K562 (cell line): ENCODE data around the gene MRPL27. TPM values are rescaled to one million over a fixed set of nuclear protein-coding genes. Genes with fewer than 3 reads are reported as not detected.
A peak's percentile ranks its signal among the peaks of the same experiment; 100 is the strongest.

Source experiments
- CBX3 ChIP-seq, 2 experiments: IDR thresholded peaks; 1 replicate in 1 of 2; 2 replicates in 1 of 2; pipeline ENCODE4 v1.6.1; 2012; ENCODE audit warnings: inconsistent platforms in 2 of 2, low read length in 2 of 2, borderline replicate concordance in 1 of 2, control low read depth in 1 of 2
- CBX5 ChIP-seq: IDR thresholded peaks from 2 replicates; pipeline ENCODE4 v1.6.1; 2014; ENCODE audit warnings: low read depth, borderline replicate concordance
- L3MBTL2 ChIP-seq: fragments of 450-650 bp; IDR thresholded peaks from 2 replicates; pipeline ENCODE4 v1.6.1; 2016; ENCODE audit warnings: mild to moderate bottlenecking, moderate library complexity
- LCOR ChIP-seq: sonication (generic); formaldehyde crosslinking; IDR thresholded peaks from 2 replicates; pipeline ENCODE4 v1.8.0; 2022; ENCODE audit warnings: mild to moderate bottlenecking, missing genetic modification reagents
- MTF1 ChIP-seq: fragments of 250-450 bp; sonication (Bioruptor Pico); IDR thresholded peaks from 2 replicates; pipeline ENCODE4 v1.9.0; 2021; ENCODE audit warnings: moderate library complexity, mild to moderate bottlenecking, inconsistent platforms, borderline replicate concordance
- NCOA6 ChIP-seq: fragments of 450-650 bp; IDR thresholded peaks from 2 replicates; pipeline ENCODE4 v1.6.1; 2017; ENCODE audit warnings: mild to moderate bottlenecking
- OTX1 ChIP-seq: fragments of 450-650 bp; formaldehyde crosslinking; IDR thresholded peaks from 2 replicates; pipeline ENCODE4 v1.4.0; 2022; ENCODE audit warnings: mild to moderate bottlenecking
- PHF21A ChIP-seq: fragments of 450-650 bp; IDR thresholded peaks from 2 replicates; pipeline ENCODE4 v1.6.1; 2017; ENCODE audit warnings: low read depth, borderline replicate concordance
- SREBF1 ChIP-seq: fragments of 150-350 bp; IDR thresholded peaks from 2 replicates; pipeline ENCODE4 v1.6.1; 2014; ENCODE audit warnings: antibody characterized with exemption, low read depth, low read length, borderline replicate concordance
- ZKSCAN1 ChIP-seq: fragments of 150-350 bp; IDR thresholded peaks from 2 replicates; pipeline ENCODE4 v1.6.1; 2016; ENCODE audit warnings: low read depth, low read length
- ZNF384 ChIP-seq: IDR thresholded peaks from 2 replicates; pipeline ENCODE4 v1.6.1; 2012; ENCODE audit warnings: low read depth, low read length, improper control_type of control experiment
- polyA plus RNA-seq, 8 experiments: library from polyadenylated mRNA; depleted of rRNA in 4 of 8; stranded (reverse) in 5 of 8; unstranded in 3 of 8; fragments of >200 nt; fragmentation: Nextera tagmentation in 2 of 8; fragmentation: Illumina TruSeq in 1 of 8; extraction: Ambion mirVana in 2 of 8; extraction: Trizol in 1 of 8; gene quantifications; 2 replicates each; pipeline versions ENCODE4 v1.2.1 to v1.2.3, GENCODE V29; 2011 to 2014; ENCODE audit warnings: inconsistent platforms in 1 of 8, missing spikeins in 1 of 8
- total RNA-seq, 7 experiments: library from RNA; depleted of rRNA in 6 of 7; stranded (reverse); fragments of >200 nt in 6 of 7; fragmentation: Illumina TruSeq in 2 of 7; extraction: Trizol in 2 of 7; gene quantifications; 2 replicates each; pipeline versions ENCODE4 v1.2.1 to v1.2.3, GENCODE V29; 2011 to 2021; ENCODE audit warnings: low replicate concordance in 1 of 7
- TF ChIP-seq, protein P1 (sequence below): fragments of 250-450 bp; sonication (Bioruptor Pico); IDR thresholded peaks from 2 replicates; pipeline ENCODE4 v1.4.0; 2020
- TF ChIP-seq, protein P2 (sequence below), 2 experiments: fragments of 250-450 bp in 1 of 2; fragments of 450-650 bp in 1 of 2; sonication (Bioruptor Pico) in 1 of 2; IDR thresholded peaks; 2 replicates each; pipeline versions ENCODE4 v1.6.1 to v1.8.0; 2016 to 2021; ENCODE audit warnings: mild to moderate bottlenecking in 2 of 2, moderate library complexity in 2 of 2, missing compliant biosample characterization in 1 of 2, missing genetic modification characterization in 1 of 2
- TF ChIP-seq, protein P3 (sequence below): fragments of 250-450 bp; sonication (Bioruptor Pico); IDR thresholded peaks from 2 replicates; pipeline ENCODE4 v1.9.0; 2021; ENCODE audit warnings: mild to moderate bottlenecking, inconsistent platforms
- TF ChIP-seq, protein P4 (sequence below), 2 experiments: IDR thresholded peaks; 2 replicates each; pipeline ENCODE4 v1.6.1; 2012; ENCODE audit warnings: improper control_type of control experiment in 2 of 2, low read depth in 2 of 2, low read length in 2 of 2, borderline replicate concordance in 1 of 2

MRPL27 gene
- total and polyA plus RNA-seq, 9 of the 15 experiments (the other 6 are each of a cell fraction or from before 2014, with no cell fraction given) = 96.3 to 401 (median 142) TPM

DNA sequence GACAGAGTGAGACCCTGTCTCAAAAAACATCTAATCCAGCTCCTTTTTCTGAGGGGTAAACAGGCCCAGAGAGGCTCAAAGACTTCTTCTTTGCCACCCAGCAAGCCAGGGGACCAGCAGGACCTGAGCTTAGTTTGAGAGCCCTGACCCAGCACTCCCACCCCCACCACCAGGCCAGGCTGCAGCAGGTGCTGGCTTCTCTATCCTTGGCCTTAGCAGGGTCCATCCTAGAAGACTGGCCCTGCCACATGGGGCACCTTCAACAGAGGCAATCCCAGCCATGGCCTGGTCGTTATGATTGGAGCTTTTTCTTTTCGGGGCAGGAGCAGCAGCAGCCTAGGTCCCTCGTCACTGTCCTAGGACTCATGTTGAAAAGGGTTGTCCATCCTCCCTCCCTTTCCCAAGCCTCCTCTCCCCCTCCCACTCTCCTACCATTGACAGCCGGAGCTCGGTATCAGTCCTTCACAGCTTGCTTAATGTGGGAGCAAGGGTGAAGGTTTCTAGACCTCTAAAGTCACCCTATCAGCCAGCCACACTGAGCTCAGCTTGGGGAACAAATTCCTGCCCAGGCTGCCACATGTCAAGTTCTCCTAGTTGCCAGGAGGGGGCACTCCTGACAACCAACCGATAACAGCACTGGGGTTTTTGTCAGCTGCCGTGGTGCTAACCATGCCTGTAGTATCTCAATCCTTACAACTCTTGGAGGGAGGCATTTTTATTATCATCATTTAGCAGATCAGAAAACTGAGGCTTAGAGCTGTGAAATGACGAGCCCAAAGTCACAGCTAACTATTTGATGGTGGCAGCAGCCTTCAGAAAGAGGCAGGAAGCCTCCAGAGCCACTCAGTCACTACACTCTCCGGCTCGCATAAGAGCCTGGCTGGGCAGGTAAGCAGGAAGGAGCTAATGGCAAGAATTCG is 11.2 kb downstream of the MRPL27 start (continued):
- TF ChIP-seq CBX3 (IDR thresholded peaks at IDR 0.05; ENCODE audit: borderline replicate concordance in 1 of 2, low read length in 2 of 2) = peak in 1 of 2 experiments; percentile 55; a peak in 1 of 3 replicates
- TF ChIP-seq, protein P1, sequence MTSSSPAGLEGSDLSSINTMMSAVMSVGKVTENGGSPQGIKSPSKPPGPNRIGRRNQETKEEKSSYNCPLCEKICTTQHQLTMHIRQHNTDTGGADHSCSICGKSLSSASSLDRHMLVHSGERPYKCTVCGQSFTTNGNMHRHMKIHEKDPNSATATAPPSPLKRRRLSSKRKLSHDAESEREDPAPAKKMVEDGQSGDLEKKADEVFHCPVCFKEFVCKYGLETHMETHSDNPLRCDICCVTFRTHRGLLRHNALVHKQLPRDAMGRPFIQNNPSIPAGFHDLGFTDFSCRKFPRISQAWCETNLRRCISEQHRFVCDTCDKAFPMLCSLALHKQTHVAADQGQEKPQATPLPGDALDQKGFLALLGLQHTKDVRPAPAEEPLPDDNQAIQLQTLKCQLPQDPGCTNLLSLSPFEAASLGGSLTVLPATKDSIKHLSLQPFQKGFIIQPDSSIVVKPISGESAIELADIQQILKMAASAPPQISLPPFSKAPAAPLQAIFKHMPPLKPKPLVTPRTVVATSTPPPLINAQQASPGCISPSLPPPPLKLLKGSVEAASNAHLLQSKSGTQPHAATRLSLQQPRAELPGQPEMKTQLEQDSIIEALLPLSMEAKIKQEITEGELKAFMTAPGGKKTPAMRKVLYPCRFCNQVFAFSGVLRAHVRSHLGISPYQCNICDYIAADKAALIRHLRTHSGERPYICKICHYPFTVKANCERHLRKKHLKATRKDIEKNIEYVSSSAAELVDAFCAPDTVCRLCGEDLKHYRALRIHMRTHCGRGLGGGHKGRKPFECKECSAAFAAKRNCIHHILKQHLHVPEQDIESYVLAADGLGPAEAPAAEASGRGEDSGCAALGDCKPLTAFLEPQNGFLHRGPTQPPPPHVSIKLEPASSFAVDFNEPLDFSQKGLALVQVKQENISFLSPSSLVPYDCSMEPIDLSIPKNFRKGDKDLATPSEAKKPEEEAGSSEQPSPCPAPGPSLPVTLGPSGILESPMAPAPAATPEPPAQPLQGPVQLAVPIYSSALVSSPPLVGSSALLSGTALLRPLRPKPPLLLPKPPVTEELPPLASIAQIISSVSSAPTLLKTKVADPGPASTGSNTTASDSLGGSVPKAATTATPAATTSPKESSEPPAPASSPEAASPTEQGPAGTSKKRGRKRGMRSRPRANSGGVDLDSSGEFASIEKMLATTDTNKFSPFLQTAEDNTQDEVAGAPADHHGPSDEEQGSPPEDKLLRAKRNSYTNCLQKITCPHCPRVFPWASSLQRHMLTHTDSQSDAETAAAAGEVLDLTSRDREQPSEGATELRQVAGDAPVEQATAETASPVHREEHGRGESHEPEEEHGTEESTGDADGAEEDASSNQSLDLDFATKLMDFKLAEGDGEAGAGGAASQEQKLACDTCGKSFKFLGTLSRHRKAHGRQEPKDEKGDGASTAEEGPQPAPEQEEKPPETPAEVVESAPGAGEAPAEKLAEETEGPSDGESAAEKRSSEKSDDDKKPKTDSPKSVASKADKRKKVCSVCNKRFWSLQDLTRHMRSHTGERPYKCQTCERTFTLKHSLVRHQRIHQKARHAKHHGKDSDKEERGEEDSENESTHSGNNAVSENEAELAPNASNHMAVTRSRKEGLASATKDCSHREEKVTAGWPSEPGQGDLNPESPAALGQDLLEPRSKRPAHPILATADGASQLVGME (CRISPR knock-in tag) = no peak
- TF ChIP-seq, protein P2, sequence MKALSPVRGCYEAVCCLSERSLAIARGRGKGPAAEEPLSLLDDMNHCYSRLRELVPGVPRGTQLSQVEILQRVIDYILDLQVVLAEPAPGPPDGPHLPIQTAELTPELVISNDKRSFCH (CRISPR knock-in tag; IDR thresholded peaks at IDR 0.05) = no peak
- TF ChIP-seq, protein P2 (tag; IDR thresholded peaks at IDR 0.05) = 0 out of 2 replicates have a peak, but pooled peaks have one; percentile 26
- peak; percentile 94 for TF ChIP-seq LCOR (CRISPR knock-in tag)
- 0 out of 2 replicates have a peak, but pooled peaks have one; percentile 53 for TF ChIP-seq PHF21A
- no peak for TF ChIP-seq OTX1
- TF ChIP-seq, protein P3, sequence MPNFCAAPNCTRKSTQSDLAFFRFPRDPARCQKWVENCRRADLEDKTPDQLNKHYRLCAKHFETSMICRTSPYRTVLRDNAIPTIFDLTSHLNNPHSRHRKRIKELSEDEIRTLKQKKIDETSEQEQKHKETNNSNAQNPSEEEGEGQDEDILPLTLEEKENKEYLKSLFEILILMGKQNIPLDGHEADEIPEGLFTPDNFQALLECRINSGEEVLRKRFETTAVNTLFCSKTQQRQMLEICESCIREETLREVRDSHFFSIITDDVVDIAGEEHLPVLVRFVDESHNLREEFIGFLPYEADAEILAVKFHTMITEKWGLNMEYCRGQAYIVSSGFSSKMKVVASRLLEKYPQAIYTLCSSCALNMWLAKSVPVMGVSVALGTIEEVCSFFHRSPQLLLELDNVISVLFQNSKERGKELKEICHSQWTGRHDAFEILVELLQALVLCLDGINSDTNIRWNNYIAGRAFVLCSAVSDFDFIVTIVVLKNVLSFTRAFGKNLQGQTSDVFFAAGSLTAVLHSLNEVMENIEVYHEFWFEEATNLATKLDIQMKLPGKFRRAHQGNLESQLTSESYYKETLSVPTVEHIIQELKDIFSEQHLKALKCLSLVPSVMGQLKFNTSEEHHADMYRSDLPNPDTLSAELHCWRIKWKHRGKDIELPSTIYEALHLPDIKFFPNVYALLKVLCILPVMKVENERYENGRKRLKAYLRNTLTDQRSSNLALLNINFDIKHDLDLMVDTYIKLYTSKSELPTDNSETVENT (CRISPR knock-in tag) = no peak
- TF ChIP-seq NCOA6 = no peak
- TF ChIP-seq CBX5 = no peak
- peak; percentile 59 for TF ChIP-seq L3MBTL2
- TF ChIP-seq, protein P4, sequence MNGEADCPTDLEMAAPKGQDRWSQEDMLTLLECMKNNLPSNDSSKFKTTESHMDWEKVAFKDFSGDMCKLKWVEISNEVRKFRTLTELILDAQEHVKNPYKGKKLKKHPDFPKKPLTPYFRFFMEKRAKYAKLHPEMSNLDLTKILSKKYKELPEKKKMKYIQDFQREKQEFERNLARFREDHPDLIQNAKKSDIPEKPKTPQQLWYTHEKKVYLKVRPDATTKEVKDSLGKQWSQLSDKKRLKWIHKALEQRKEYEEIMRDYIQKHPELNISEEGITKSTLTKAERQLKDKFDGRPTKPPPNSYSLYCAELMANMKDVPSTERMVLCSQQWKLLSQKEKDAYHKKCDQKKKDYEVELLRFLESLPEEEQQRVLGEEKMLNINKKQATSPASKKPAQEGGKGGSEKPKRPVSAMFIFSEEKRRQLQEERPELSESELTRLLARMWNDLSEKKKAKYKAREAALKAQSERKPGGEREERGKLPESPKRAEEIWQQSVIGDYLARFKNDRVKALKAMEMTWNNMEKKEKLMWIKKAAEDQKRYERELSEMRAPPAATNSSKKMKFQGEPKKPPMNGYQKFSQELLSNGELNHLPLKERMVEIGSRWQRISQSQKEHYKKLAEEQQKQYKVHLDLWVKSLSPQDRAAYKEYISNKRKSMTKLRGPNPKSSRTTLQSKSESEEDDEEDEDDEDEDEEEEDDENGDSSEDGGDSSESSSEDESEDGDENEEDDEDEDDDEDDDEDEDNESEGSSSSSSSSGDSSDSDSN (IDR thresholded peaks at IDR 0.05; ENCODE audit: borderline replicate concordance in 1 of 2, low read depth in 2 of 2, low read length in 2 of 2) = 0 out of 4 replicates have a peak, but pooled peaks of 1 of the 2 experiments have one; percentile 35
- no peak for TF ChIP-seq MTF1 (CRISPR knock-in tag)
- peak; percentile 65; the same call in 1 of the 2 replicates for TF ChIP-seq ZKSCAN1
- TF ChIP-seq ZNF384 = no peak
- TF ChIP-seq SREBF1 = no peak
